Keratinocyte (primary cell): ENCODE measurements around the gene KRTAP4-6.

Experiments used
- CTCF ChIP-seq, 3 experiments: IDR thresholded peaks in 1 of 3; conservative IDR thresholded peaks in 1 of 3; optimal IDR thresholded peaks in 1 of 3; 2 replicates in 2 of 3; 3 replicates in 1 of 3; pipeline versions ENCODE3 to v1.5.1; 2011; ENCODE audit warnings: low read length in 3 of 3, mild to moderate bottlenecking in 3 of 3, moderate library complexity in 2 of 3, control low read depth in 1 of 3, inconsistent platforms in 1 of 3; ENCODE audit not compliant: insufficient read depth in 2 of 3; ENCODE audit errors: extremely low read depth in 1 of 3
- EZH2 ChIP-seq: IDR thresholded peaks from one replicate; pipeline ENCODE4 v1.6.1; 2012; ENCODE audit warnings: inconsistent platforms, mild to moderate bottlenecking, low read length, moderate library complexity

GRCh38 chr17:41178341-41178740, 38.0 kb upstream of the KRTAP4-6 start:
- TF ChIP-seq CTCF (optimal IDR thresholded peaks at IDR 0.05 in 1 of 3, IDR thresholded peaks at IDR 0.05 in 1 of 3, conservative IDR thresholded peaks at IDR 0.05 in 1 of 3; ENCODE audit: extremely low read depth in 1 of 3, insufficient read depth in 2 of 3, low read length in 3 of 3) (no peak), EZH2 (no peak)
